ES-I3 (cell line): ENCODE data around the gene ADAMTS12.

Experiments
- H3K36me3 ChIP-seq: 2 replicates; pipeline ENCODE4 v1.6.1; 2013; ENCODE audit warnings: mild to moderate bottlenecking, low read length, control low read depth, moderate library complexity; ENCODE audit not compliant: insufficient read depth
- H3K4me1 ChIP-seq: 2 replicates; pipeline ENCODE4 v1.6.1; 2013; ENCODE audit warnings: mild to moderate bottlenecking, control low read depth, low read length; ENCODE audit not compliant: insufficient read depth
- H3K9ac ChIP-seq: 2 replicates; pipeline ENCODE4 v1.6.1; 2013; ENCODE audit warnings: low read depth, mild to moderate bottlenecking, low read length, moderate library complexity
- H3K9me3 ChIP-seq: 2 replicates; pipeline ENCODE4 v1.6.1; 2013; ENCODE audit warnings: mild to moderate bottlenecking, low read length, moderate library complexity; ENCODE audit not compliant: control insufficient read depth, insufficient read depth

ADAMTS12 gene

GRCh38 chr5:33701951-33702350, 189.8 kb downstream of the ADAMTS12 start:
- Histone ChIP-seq H3K4me1 (no peaks in the 10 kb centered on the region), H3K36me3 (no peaks in the 10 kb centered on the region), H3K9me3 (no peaks in the 10 kb centered on the region), H3K9ac (no peak overlapping the region)

GRCh38 chr5:33701251-33701650, 190.5 kb downstream of the ADAMTS12 start:
- Histone ChIP-seq H3K36me3 (no peaks in the 10 kb centered on the region), H3K9ac (no peak overlapping the region), H3K4me1 (no peaks in the 10 kb centered on the region), H3K9me3 (no peaks in the 10 kb centered on the region)

- Histone ChIP-seq H3K4me1 (no peaks in the 10 kb centered on the region), H3K9ac (no peak overlapping the region)
Measured at GRCh38 chr5:33696411-33696810, 195.4 kb downstream of the ADAMTS12 start.

GRCh38 chr5:33692980-33693379, 198.8 kb downstream of the ADAMTS12 start:
- no peaks in the 10 kb centered on the region for H3K4me1 ChIP-seq
- H3K9ac ChIP-seq: no peak overlapping the region
- no peaks in the 10 kb centered on the region for H3K36me3 ChIP-seq

More at GRCh38 chr5:33696411-33696810, 195.4 kb downstream of the ADAMTS12 start:
- Histone ChIP-seq H3K9me3 (peaks cover 3% of the 10 kb centered on the region; the same call in 1 of the 2 replicates), H3K36me3 (no peaks in the 10 kb centered on the region)

GRCh38 chr5:33691856-33692255, 199.9 kb downstream of the ADAMTS12 start:
- H3K9me3 ChIP-seq: peaks cover 3% of the 10 kb centered on the region; the same call in 1 of the 2 replicates
- no peaks in the 10 kb centered on the region for H3K4me1 ChIP-seq
- no peaks in the 10 kb centered on the region for H3K36me3 ChIP-seq
- H3K9ac ChIP-seq: no peak overlapping the region

More at GRCh38 chr5:33692980-33693379, 198.8 kb downstream of the ADAMTS12 start:
- peaks cover 3% of the 10 kb centered on the region; the same call in 1 of the 2 replicates for H3K9me3 ChIP-seq

GRCh38 chr5:33690374-33691135, 201.2 kb downstream of the ADAMTS12 start:
- no peaks in the 10 kb centered on the region for H3K36me3 ChIP-seq
- H3K9ac ChIP-seq: no peak overlapping the region
- H3K9me3 ChIP-seq: peaks cover 3% of the 10 kb centered on the region; the same call in 1 of the 2 replicates
- H3K4me1 ChIP-seq: peaks cover 6% of the 10 kb centered on the region; the same call in 1 of the 2 replicates

- peaks cover 6% of the 10 kb centered on the region; the same call in 1 of the 2 replicates for H3K4me1 ChIP-seq
- no peak overlapping the region for H3K9ac ChIP-seq
- peaks cover 3% of the 10 kb centered on the region; the same call in 1 of the 2 replicates for H3K9me3 ChIP-seq
- H3K36me3 ChIP-seq: no peaks in the 10 kb centered on the region
Measured at GRCh38 chr5:33688526-33688925, 203.3 kb downstream of the ADAMTS12 start.

GRCh38 chr5:33688066-33688465, 203.7 kb downstream of the ADAMTS12 start:
- Histone ChIP-seq H3K36me3 (no peaks in the 10 kb centered on the region), H3K9me3 (peaks cover 3% of the 10 kb centered on the region; the same call in 1 of the 2 replicates), H3K9ac (no peak overlapping the region), H3K4me1 (peaks cover 6% of the 10 kb centered on the region; the same call in 1 of the 2 replicates)

- H3K36me3 ChIP-seq: no peaks in the 10 kb centered on the region
- H3K9ac ChIP-seq: no peak overlapping the region
- H3K9me3 ChIP-seq: no peaks in the 10 kb centered on the region
- H3K4me1 ChIP-seq: peaks cover 6% of the 10 kb centered on the region; the same call in 1 of the 2 replicates
Measured at GRCh38 chr5:33685873-33686755, 205.7 kb downstream of the ADAMTS12 start.

- H3K36me3 ChIP-seq: no peaks in the 10 kb centered on the region
- peaks cover 6% of the 10 kb centered on the region; the same call in 1 of the 2 replicates for H3K4me1 ChIP-seq
- no peaks in the 10 kb centered on the region for H3K9me3 ChIP-seq
- no peak overlapping the region for H3K9ac ChIP-seq
Measured at GRCh38 chr5:33684496-33685159, 207.2 kb downstream of the ADAMTS12 start.

- Histone ChIP-seq H3K9me3 (no peaks in the 10 kb centered on the region), H3K4me1 (no peaks in the 10 kb centered on the region), H3K9ac (no peak overlapping the region), H3K36me3 (no peaks in the 10 kb centered on the region)
Measured at GRCh38 chr5:33679791-33680190, 212.0 kb downstream of the ADAMTS12 start.

- Histone ChIP-seq H3K9ac (no peak overlapping the region), H3K9me3 (no peaks in the 10 kb centered on the region), H3K4me1 (no peaks in the 10 kb centered on the region), H3K36me3 (no peaks in the 10 kb centered on the region)
Measured at GRCh38 chr5:33675958-33676464, 215.8 kb downstream of the ADAMTS12 start.

GRCh38 chr5:33671700-33672291, 220.0 kb downstream of the ADAMTS12 start:
- Histone ChIP-seq H3K9ac (no peak overlapping the region), H3K36me3 (no peaks in the 10 kb centered on the region), H3K4me1 (no peaks in the 10 kb centered on the region), H3K9me3 (no peaks in the 10 kb centered on the region)
